Measurements from ENCODE around the gene ATP6V1D.

ATP6V1D gene

DNA sequence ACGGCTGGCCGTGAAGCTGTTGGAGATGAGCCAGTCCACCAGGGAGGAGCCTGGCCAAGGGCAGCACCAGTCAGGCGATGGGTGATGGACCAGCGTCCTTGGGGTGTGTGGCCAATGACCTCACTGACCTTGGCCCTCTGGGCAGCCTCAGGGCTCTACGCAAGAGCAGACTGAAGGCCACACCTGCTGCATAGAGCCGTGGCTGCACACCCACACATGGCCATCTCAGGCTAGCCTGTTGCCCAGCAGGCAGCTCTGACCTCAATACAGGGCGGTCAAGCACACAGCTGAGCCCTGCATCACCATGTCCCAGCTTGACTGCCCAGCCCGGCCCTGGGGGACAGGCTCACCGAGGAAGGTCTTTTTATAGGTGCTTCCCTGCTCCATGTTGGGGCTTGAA is 33.2 kb upstream of the ATP6V1D start:
- Histone ChIP-seq H3K27ac (ENCODE audit: low read depth, low read length) (no peak overlapping the region), H3K9me2 (replicated peaks; ENCODE audit: control insufficient read depth, low read length) (no peaks in the 10 kb centered on the region), H3K9me3 (ENCODE audit: control insufficient read depth, insufficient read depth, low read length) (no peaks in the 10 kb centered on the region), H3K36me3 (ENCODE audit: control insufficient read depth, low read length) (no peaks in the 10 kb centered on the region), H3K27me3 (ENCODE audit: control insufficient read depth, low read length) (no peaks in the 10 kb centered on the region), H3K4me3 (ENCODE audit: low read length) (no peak overlapping the region), H4K20me1 (ENCODE audit: control insufficient read depth, insufficient read depth, low read depth, low read length) (no peaks in the 10 kb centered on the region), H3F3A (ENCODE audit: control insufficient read depth, insufficient read depth) (peaks cover 1% of the 10 kb centered on the region; the same call in 1 of the 2 replicates), H3K79me2 (ENCODE audit: control insufficient read depth, low read length) (no peaks in the 10 kb centered on the region), H3K4me2 (ENCODE audit: low read length) (no peak overlapping the region), H3K4me1 (ENCODE audit: control insufficient read depth, low read length) (no peaks in the 10 kb centered on the region)
- TF ChIP-seq, protein P1, sequence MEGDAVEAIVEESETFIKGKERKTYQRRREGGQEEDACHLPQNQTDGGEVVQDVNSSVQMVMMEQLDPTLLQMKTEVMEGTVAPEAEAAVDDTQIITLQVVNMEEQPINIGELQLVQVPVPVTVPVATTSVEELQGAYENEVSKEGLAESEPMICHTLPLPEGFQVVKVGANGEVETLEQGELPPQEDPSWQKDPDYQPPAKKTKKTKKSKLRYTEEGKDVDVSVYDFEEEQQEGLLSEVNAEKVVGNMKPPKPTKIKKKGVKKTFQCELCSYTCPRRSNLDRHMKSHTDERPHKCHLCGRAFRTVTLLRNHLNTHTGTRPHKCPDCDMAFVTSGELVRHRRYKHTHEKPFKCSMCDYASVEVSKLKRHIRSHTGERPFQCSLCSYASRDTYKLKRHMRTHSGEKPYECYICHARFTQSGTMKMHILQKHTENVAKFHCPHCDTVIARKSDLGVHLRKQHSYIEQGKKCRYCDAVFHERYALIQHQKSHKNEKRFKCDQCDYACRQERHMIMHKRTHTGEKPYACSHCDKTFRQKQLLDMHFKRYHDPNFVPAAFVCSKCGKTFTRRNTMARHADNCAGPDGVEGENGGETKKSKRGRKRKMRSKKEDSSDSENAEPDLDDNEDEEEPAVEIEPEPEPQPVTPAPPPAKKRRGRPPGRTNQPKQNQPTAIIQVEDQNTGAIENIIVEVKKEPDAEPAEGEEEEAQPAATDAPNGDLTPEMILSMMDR (IDR thresholded peaks at IDR 0.05; ENCODE audit: low read depth, low read length, poor library complexity, severe bottlenecking) = no peak
- TF ChIP-seq EZH2phosphoT487 (IDR thresholded peaks at IDR 0.05; ENCODE audit: borderline replicate concordance, low read length) = no peak

DNA sequence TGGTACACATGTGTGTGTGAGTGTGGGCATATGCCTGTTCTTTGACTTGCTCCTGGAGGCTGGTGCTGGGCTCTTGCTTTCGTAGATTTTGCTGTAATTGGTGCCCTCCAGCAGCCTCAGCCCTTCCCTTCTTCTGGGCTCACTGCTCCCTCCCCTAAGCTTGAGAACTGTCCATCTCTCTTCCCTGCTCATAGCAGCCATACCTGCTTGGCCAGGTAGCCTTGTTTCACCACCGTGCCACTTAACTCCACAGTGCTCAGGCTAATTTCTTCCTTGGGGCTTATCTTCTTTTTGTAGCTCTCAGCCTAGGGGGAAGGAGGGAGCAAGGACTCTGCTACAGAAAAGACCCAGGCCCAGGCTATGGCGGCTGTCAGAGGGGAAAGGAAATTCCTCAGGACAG is 32.5 kb upstream of the ATP6V1D start:
- H3K4me3 ChIP-seq (ENCODE audit: low read length) = no peak overlapping the region
- H3K9me2 ChIP-seq (replicated peaks; ENCODE audit: control insufficient read depth, low read length) = no peaks in the 10 kb centered on the region
- H3K4me2 ChIP-seq (ENCODE audit: low read length) = no peak overlapping the region
- H3K36me3 ChIP-seq (ENCODE audit: control insufficient read depth, low read length) = peaks cover under 1% of the 10 kb centered on the region; the same call in 1 of the 2 replicates
- H4K20me1 ChIP-seq (ENCODE audit: control insufficient read depth, insufficient read depth, low read depth, low read length) = no peaks in the 10 kb centered on the region
- no peaks in the 10 kb centered on the region for H3K79me2 ChIP-seq (ENCODE audit: control insufficient read depth, low read length)
- no peaks in the 10 kb centered on the region for H3K27me3 ChIP-seq (ENCODE audit: control insufficient read depth, low read length)
- H3K9me3 ChIP-seq (ENCODE audit: control insufficient read depth, insufficient read depth, low read length) = no peaks in the 10 kb centered on the region
- no peaks in the 10 kb centered on the region for H3K4me1 ChIP-seq (ENCODE audit: control insufficient read depth, low read length)
- no peak overlapping the region for H3K27ac ChIP-seq (ENCODE audit: low read depth, low read length)
- peaks cover 7% of the 10 kb centered on the region for H3F3A ChIP-seq (ENCODE audit: control insufficient read depth, insufficient read depth)
- TF ChIP-seq, protein P1 (IDR thresholded peaks at IDR 0.05; ENCODE audit: low read depth, low read length, poor library complexity, severe bottlenecking) = no peak

DNA sequence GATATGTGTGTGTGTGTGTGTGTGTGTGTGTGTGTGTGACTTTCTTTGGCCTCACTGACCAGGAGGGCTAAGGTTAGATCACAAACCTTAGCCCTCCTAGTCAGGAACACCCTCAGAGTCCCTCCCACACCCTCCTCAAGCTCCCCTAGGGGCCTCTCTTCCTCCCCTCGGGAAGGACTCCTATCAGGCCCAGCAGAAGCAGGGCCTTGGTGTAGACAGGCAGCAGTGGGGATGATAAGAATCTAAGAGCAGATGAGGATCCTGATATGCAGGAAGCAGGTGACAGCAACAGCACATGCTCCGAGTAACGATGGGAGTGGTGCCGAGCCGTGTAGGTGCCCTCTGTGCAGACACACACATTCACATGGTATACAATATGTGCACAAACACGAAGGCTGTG is 31.7 kb upstream of the ATP6V1D start:
- Histone ChIP-seq H3K4me3 (ENCODE audit: low read length) (no peak overlapping the region), H3K27me3 (ENCODE audit: control insufficient read depth, low read length) (no peaks in the 10 kb centered on the region), H3K4me1 (ENCODE audit: control insufficient read depth, low read length) (no peaks in the 10 kb centered on the region), H3K79me2 (ENCODE audit: control insufficient read depth, low read length) (no peaks in the 10 kb centered on the region), H3K9me2 (replicated peaks; ENCODE audit: control insufficient read depth, low read length) (no peaks in the 10 kb centered on the region), H3K27ac (ENCODE audit: low read depth, low read length) (no peak overlapping the region), H3F3A (ENCODE audit: control insufficient read depth, insufficient read depth) (peaks cover 14% of the 10 kb centered on the region), H3K4me2 (ENCODE audit: low read length) (no peak overlapping the region), H3K36me3 (ENCODE audit: control insufficient read depth, low read length) (peaks cover 10% of the 10 kb centered on the region), H3K9me3 (ENCODE audit: control insufficient read depth, insufficient read depth, low read length) (no peaks in the 10 kb centered on the region), H4K20me1 (ENCODE audit: control insufficient read depth, insufficient read depth, low read depth, low read length) (no peaks in the 10 kb centered on the region)
- TF ChIP-seq, protein P1 (IDR thresholded peaks at IDR 0.05; ENCODE audit: low read depth, low read length, poor library complexity, severe bottlenecking) = no peak
- no peak for TF ChIP-seq EZH2phosphoT487 (IDR thresholded peaks at IDR 0.05; ENCODE audit: borderline replicate concordance, low read length)

Measured in DOHH2 (cell line).